SK-N-SH (cell line): Measurements from ENCODE around the gene PLXND1.

Experiments used
- CHD2 ChIP-seq: fragments of 150-350 bp; IDR thresholded peaks from 2 replicates; pipeline ENCODE4 v1.6.1; 2018; ENCODE audit warnings: low read length; ENCODE audit not compliant: partially characterized antibody
- GABPA ChIP-seq: IDR thresholded peaks from 2 replicates; pipeline ENCODE4 v1.4.0; 2012; ENCODE audit warnings: low read depth, mild to moderate bottlenecking
- MAX ChIP-seq: IDR thresholded peaks from 2 replicates; pipeline ENCODE4 v1.4.0; 2012; ENCODE audit warnings: low read depth
- NRF1 ChIP-seq: IDR thresholded peaks from 2 replicates; pipeline ENCODE4 v1.6.1; 2012; ENCODE audit warnings: low read depth, mild to moderate bottlenecking, low read length
- YY1 ChIP-seq: IDR thresholded peaks from 2 replicates; pipeline ENCODE4 v1.4.0; 2012; ENCODE audit warnings: low read depth, mild to moderate bottlenecking
- ZBTB33 ChIP-seq: IDR thresholded peaks from 2 replicates; pipeline ENCODE4 v1.4.0; 2012; ENCODE audit warnings: low read depth, borderline replicate concordance

- TF ChIP-seq GABPA, result no peak
- TF ChIP-seq MAX, result no peak
- TF ChIP-seq YY1, result no peak
- no peak for TF ChIP-seq ZBTB33
- TF ChIP-seq NRF1, result no peak
- TF ChIP-seq CHD2, result no peak
Observed at GRCh38 chr3:129644836-129645235, 38.4 kb upstream of the PLXND1 start.
